ENCODE data around the gene CFAP20. TPM values are rescaled to one million over a fixed set of nuclear protein-coding genes. Genes with fewer than 3 reads are reported as not detected.

Gene CFAP20
- total RNA-seq, 4 donors from 2014 or later: 14.8 to 48.3 (median 25.7) TPM

DNA sequence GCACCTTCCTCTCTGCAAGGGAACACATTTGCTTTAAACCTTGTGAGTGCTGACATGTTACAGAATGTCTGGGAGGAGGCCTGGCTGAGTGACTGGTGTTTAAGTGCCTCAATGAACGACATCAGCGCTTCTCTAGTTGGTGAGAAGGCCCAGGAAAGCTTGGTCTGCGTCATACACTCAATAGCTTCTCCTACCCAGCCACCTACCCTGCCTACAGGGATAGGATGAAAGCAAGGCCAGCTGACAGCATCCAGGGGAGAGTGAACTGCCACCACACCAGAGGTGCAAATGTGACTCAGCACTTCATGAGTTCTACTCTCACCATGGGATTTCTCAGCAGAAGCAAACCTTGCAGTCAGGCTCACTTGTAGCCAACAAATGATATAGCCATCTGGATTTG, 31.7 kb upstream of the CFAP20 start:
- Histone ChIP-seq H3K27ac (no peak overlapping the region), H3K9me3 (no peaks in the 10 kb centered on the region), H3K36me3 (peaks cover 7 to 97% of the 10 kb centered on the region in 2 donors), H3K4me1 (no peaks in the 10 kb centered on the region), H3K27me3 (no peaks in the 10 kb centered on the region), H3K4me3 (no peak overlapping the region)
- WGBS, 2 donors (ENCODE audit: low coverage in 1 of 2): 58% methylated on average over 3 of the region's 3 CpGs; no CpG with 5 or more reads in 1 of the 2 donors
- no peak for TF ChIP-seq POLR2A (IDR thresholded peaks at IDR 0.05)
- no peak for TF ChIP-seq EP300 (IDR thresholded peaks at IDR 0.05)
- TF ChIP-seq POLR2AphosphoS5 (IDR thresholded peaks at IDR 0.05): no peak
- TF ChIP-seq, protein P1, sequence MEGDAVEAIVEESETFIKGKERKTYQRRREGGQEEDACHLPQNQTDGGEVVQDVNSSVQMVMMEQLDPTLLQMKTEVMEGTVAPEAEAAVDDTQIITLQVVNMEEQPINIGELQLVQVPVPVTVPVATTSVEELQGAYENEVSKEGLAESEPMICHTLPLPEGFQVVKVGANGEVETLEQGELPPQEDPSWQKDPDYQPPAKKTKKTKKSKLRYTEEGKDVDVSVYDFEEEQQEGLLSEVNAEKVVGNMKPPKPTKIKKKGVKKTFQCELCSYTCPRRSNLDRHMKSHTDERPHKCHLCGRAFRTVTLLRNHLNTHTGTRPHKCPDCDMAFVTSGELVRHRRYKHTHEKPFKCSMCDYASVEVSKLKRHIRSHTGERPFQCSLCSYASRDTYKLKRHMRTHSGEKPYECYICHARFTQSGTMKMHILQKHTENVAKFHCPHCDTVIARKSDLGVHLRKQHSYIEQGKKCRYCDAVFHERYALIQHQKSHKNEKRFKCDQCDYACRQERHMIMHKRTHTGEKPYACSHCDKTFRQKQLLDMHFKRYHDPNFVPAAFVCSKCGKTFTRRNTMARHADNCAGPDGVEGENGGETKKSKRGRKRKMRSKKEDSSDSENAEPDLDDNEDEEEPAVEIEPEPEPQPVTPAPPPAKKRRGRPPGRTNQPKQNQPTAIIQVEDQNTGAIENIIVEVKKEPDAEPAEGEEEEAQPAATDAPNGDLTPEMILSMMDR (IDR thresholded peaks at IDR 0.05): no peak
- ATAC-seq: no peak

DNA sequence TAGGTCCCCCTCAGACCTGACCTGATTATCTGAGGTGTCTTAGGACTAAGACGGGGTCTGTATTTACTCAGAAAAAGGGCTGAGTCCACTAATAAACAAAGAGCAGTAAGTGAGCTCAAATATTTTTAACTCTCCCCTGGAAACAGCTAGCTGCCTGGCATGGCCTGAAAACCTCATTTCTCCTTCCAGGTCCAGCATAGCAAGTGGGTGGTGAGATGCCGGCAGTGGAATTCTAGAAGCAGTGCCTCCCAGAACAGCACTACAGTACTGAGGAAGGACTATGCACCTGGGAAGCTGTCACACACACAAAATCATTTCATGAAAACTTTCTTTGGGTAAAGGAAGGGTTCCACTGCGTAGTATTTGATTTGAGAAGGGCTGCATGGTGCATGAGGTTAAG, 29.5 kb upstream of the CFAP20 start:
- Histone ChIP-seq H3K36me3 (peaks cover 0 to 75% of the 10 kb centered on the region in 2 donors), H3K27me3 (no peaks in the 10 kb centered on the region), H3K4me1 (no peaks in the 10 kb centered on the region), H3K9me3 (no peaks in the 10 kb centered on the region), H3K4me3 (no peak overlapping the region), H3K27ac (no peak overlapping the region)
- ATAC-seq: no peak
- 70 to 77% methylated on average over 2 to 3 of the region's 3 CpGs for WGBS, 2 donors (ENCODE audit: low coverage in 1 of 2)
- TF ChIP-seq POLR2A (IDR thresholded peaks at IDR 0.05): no peak
- TF ChIP-seq, protein P1 (IDR thresholded peaks at IDR 0.05): no peak
- no peak for TF ChIP-seq EP300 (IDR thresholded peaks at IDR 0.05)
- TF ChIP-seq POLR2AphosphoS5 (IDR thresholded peaks at IDR 0.05): no peak

DNA sequence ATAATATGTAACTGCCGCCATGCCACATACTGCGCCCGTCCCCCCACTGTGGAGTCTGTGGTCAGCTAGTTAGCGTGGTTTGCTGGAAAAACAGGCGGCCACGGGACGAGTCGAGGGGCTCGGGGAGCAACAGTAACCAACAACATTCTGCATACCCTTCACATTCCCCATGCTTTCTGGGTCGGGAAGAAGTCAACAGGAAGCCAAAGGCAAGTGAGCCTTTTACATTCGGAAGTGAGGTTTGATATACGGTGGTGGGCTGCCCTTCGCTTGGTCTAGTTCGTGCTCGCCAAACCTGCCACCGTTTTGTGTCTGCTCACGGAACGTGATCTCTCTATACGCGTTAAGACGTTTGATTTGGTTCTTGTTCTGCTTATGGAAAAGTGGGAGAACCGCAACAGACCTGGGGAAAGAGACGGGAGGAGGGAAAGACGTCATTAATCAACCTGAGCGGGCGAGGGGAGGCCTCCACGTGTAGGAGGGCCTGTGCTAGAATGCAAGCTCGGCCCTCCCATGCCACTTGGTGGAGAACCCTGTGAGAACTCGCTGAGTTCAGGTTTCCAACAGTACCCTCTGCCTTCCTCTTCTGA, 28.9 kb upstream of the CFAP20 start:
- ATAC-seq: no peak
- no peaks in the 10 kb centered on the region for H3K27me3 ChIP-seq
- no peak overlapping the region for H3K4me3 ChIP-seq
- whole genome bisulfite sequencing, 2 donors (ENCODE audit: low coverage in 1 of 2): 71 to 83% methylated on average over 15 to 20 of the region's 29 CpGs
- TF ChIP-seq POLR2AphosphoS5 (IDR thresholded peaks at IDR 0.05) (no peak), EP300 (IDR thresholded peaks at IDR 0.05) (no peak), POLR2A (IDR thresholded peaks at IDR 0.05) (no peak)
- TF ChIP-seq, protein P1 (IDR thresholded peaks at IDR 0.05): no peak
- H3K9me3 ChIP-seq: no peaks in the 10 kb centered on the region
- no peaks in the 10 kb centered on the region for H3K4me1 ChIP-seq
- no peak overlapping the region for H3K27ac ChIP-seq
- H3K36me3 ChIP-seq: peaks cover 0 to 69% of the 10 kb centered on the region in 2 donors

DNA sequence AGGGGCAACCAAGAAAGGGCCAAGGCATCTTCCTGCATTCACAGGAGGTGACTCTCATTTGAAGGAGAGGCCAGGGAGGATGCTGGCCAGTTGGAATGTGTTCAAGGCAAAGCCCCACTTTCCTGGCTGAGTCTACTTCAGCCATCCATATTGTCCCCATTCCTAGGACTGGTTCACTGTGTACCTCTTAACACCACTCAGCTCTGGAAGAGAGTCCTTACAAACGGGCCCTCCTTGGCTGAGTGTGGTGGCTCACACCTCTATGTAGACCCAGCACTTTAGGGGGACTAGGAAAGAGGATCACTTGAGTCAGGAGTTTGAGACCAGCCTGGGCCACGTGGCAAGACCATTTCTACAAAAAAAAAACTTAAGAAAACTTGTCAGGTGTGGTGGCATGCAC, 28.1 kb upstream of the CFAP20 start:
- Histone ChIP-seq H3K4me1 (no peaks in the 10 kb centered on the region), H3K27me3 (no peaks in the 10 kb centered on the region), H3K27ac (no peak overlapping the region), H3K36me3 (peaks cover 0 to 61% of the 10 kb centered on the region in 2 donors), H3K4me3 (no peak overlapping the region), H3K9me3 (no peaks in the 10 kb centered on the region)
- WGBS, 2 donors (ENCODE audit: low coverage in 1 of 2): no CpG with 5 or more reads among the region's 2 CpGs
- no peak for ATAC-seq
- TF ChIP-seq, protein P1 (IDR thresholded peaks at IDR 0.05): no peak
- TF ChIP-seq EP300 (IDR thresholded peaks at IDR 0.05): no peak
- no peak for TF ChIP-seq POLR2A (IDR thresholded peaks at IDR 0.05)
- no peak for TF ChIP-seq POLR2AphosphoS5 (IDR thresholded peaks at IDR 0.05)

DNA sequence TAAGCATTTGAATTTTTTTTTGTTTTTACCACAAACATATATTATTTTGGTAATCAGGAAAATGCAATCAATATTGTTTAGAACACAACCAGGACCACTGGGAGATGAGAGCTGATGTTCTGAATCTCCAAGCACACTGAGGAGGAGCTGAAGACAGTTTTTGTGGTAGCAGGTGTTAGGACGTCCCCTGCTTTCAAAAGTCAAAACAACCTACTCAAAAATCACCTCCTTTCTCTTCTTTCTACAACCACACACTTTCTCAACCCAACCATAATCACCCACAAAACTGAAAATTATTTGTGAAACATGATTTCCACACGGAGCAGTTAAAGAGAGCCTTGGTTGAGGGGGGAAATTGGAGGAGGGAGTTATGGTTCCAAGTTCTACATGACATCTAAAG, 26.7 kb upstream of the CFAP20 start:
- no peaks in the 10 kb centered on the region for H3K4me1 ChIP-seq
- H3K27ac ChIP-seq: no peak overlapping the region
- H3K9me3 ChIP-seq: no peaks in the 10 kb centered on the region
- ATAC-seq: no peak
- WGBS, 2 donors (ENCODE audit: low coverage in 1 of 2): 57 to 70% methylated on average over 2 of the region's 2 CpGs
- H3K36me3 ChIP-seq: peaks cover 0 to 47% of the 10 kb centered on the region in 2 donors
- H3K27me3 ChIP-seq: no peaks in the 10 kb centered on the region
- H3K4me3 ChIP-seq: no peak overlapping the region
- no peak for TF ChIP-seq EP300 (IDR thresholded peaks at IDR 0.05)
- TF ChIP-seq, protein P1 (IDR thresholded peaks at IDR 0.05): no peak
- TF ChIP-seq POLR2AphosphoS5 (IDR thresholded peaks at IDR 0.05): no peak
- TF ChIP-seq POLR2A (IDR thresholded peaks at IDR 0.05): no peak
